NCI-H1105 (cell line): ENCODE data around the gene NTN1.

Experiments used
- DNase-seq: peaks from one replicate; lab custom pipeline; 2025; lab: John Stamatoyannopoulos, UW

NTN1 gene

GRCh38 chr17:9037736-9038135 is 16.4 kb downstream of the NTN1 start:
- no peak for DNase-seq

DNA sequence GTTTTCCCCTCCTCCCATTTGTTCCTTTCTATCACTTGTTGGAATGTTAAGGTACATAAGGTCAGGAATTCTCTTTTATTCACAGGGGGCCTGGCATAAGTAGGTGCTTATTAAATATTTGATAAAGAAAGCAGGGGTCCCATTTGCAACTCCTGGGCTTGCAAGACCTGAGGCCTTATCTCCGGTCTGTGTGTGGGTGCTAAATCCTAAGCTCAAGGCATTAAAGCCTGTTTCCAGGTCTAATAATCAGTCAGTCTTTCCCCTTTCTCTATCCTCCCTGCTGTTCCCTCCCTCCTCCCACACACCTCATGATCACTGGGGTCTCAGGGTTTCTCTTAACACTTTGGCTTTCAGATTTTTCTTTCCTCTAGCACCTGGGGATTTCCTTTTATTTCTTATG is 17.1 kb downstream of the NTN1 start:
- no peak for DNase-seq

DNA sequence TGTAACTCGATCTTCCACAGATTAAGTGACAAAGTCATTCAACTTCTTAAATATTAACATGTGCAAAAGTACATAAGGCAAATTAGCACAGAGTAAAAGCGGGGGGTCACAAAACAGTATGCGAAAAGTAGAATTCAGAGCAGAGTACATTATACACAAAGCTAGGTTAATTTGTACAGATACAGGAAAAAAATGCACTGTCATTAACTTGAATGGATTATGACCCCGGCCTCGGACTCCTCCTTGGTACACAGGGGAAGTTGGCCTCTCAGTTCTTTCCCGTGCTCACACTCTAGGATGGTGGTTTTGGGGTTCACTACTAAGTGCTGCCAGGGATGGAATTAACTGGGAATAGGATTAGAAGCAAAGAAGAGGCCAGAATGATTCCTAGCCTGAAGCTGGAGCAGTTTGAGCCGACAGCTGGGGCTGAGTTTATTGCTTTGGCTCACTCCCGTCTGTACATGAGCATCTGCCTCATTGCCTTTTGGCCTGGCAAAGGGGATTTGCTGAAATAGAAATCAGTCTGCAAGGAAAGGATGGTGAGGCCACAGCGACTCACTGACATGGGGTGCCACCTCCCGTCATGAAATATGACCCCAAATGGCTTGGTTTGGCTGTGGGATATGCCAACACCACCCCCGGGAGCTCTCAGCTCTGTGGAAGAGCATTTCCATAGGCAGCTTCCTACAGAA is 23.6 kb downstream of the NTN1 start:
- no peak for DNase-seq

DNA sequence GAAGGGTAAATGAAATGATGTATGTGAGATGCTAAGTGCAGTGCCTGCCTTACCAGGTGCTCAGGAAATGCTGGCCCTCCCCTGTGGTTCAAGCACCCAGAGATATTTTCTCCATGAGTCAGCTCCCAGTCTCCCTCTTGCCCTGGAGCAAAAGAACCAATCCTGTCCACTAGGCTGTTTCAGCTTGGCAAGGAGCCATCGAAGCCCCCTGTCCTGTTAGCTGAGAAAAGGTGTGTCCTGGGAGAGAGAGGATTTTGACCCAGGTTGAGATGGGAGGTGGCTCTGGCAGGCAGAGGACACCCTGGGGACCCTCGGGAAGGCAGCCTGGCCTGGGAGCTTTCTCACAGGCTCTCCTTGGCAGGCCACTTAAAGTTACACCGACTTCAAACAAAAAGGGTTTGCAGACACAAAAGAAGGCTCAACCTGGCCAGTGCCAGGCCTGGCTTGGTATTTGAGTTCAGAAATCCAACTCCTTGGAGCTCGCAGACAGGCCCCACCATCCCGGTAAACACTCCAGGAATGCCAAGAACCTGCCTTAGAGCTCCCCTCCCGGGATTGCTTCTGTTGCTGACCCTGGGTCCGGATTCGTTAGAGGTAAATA is 29.6 kb downstream of the NTN1 start:
- DNase-seq, result no peak

DNA sequence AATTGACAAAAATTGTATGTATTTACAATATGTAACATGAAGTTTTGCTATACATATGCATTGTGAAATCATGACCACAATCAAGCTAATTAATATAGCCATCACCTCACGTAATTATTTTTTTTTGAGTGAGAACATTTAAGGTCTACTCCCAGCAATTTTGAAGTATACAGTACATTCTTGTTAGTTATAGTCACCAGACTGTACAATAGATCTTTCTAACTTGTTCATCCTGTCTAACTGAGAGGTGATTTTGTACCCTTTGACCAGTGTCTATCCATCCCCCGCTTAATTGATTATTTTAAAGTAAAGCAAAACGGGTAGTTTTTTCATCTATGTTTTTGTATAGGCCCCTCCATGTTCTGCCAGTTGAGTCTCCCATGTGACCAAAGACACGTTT is 30.3 kb downstream of the NTN1 start:
- no peak for DNase-seq

- no peak for DNase-seq
Observed at GRCh38 chr17:9052921-9053320, 31.6 kb downstream of the NTN1 start.

GRCh38 chr17:9053406-9053805 is 32.1 kb downstream of the NTN1 start:
- DNase-seq, result no peak

- DNase-seq, result no peak
Observed at GRCh38 chr17:9054126-9054975, 33.0 kb downstream of the NTN1 start.

DNA sequence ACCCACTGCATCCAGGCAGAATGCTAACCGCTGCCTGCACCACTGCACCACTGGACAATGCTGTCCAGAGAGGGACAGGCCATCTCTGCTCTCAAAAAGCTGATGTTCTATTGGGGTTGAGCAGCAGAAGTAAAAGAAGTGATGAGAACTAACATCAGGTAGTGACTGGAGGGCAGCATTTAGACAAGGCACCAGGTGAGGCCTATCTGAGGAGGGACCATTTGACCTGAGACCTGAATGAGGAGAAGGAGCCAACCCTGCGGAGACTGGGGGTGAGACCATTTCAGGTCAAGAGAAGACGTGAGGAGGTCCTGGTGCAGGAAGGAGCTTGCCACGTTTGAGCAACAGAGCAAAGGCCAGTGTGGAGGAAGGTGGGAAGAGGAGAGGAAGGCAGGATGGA is 34.0 kb downstream of the NTN1 start:
- DNase-seq, result no peak

GRCh38 chr17:9056566-9056965 is 35.3 kb downstream of the NTN1 start:
- no peak for DNase-seq

DNA sequence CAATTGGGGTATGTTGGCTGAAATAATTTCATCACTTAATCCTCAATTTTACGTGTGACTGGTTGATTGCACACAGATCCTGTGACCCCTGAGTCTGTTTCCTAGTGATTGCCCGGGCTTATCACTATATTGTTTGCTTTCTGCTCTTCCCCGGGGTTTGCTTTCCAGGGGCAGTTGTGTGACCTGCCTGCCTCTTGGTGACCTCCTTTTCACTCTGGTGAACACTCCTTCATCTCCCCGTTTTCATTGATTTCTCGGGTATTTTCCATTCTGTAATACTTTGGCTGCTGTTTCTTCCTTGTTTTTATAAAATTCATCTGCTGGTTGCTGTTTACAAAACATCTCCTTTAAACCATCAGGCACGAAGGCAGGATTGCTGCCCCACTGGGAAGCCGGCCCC is 36.0 kb downstream of the NTN1 start:
- DNase-seq, result no peak

DNA sequence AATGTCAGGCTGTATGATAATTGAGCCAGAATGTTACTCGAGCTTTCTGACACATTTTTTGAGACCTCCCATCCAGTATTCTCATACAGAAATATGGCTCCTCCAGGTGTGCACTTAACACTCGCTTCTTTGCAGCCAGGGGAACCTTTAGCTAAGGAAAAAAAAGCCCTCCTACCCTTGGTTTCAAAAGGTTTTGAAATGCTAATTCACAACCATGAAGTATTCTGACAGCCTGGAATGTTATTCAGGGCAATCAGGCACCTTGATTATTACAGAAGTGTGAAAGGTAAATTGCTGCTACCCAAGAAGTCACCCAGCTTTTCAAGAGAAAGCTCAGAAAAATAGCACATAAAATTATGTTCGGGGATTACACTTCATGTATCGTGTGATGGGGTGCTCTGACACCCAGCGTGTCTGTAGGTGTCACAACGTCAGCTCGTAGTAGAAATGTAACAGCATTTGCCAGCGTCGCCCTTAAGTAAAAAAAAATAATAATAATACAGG is 41.1 kb downstream of the NTN1 start:
- no peak for DNase-seq

DNA sequence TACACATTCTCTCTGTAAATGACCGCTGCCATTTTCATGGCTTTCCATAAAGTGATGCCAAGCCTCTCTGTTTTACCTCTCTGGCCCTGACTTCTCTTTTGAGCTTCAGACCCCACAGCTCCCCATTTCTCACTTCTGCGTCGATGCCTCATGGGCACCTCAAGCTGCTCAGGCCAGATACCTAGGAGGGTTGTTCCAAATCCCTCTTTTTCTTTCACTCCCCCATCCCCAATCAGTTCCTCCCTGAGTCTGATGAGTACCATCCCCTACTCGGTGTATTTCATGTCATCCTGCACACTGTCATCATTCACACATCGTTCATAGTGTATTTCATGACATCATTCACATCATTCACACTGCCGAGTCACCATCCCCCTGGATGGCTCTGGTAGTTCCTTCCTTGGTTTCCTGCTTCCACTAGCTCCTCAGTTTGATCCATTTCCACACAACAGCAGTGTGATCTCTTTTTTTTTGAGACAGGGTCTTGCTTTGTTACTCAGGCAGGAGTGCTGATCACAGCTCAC is 43.1 kb downstream of the NTN1 start:
- DNase-seq, result no peak

DNA sequence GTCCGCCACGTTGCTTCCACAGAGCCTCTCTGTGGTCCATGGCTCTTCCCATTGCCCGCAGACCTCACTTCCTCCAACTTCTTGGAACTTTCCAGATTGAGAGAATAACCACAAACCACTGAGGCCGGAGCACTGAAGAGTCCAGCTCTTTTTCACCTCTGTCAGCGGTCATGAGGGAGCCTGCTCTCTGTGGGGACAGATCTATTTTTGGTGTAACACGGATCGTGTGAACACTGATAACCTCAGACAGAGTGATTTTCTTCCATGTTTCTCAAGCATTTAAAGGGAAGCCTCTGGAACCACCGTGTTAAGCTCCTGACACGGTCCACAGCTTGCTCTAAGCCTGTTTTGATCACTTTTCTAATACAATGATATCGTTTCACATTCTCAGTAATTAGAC is 49.7 kb downstream of the NTN1 start:
- no peak for DNase-seq

DNA sequence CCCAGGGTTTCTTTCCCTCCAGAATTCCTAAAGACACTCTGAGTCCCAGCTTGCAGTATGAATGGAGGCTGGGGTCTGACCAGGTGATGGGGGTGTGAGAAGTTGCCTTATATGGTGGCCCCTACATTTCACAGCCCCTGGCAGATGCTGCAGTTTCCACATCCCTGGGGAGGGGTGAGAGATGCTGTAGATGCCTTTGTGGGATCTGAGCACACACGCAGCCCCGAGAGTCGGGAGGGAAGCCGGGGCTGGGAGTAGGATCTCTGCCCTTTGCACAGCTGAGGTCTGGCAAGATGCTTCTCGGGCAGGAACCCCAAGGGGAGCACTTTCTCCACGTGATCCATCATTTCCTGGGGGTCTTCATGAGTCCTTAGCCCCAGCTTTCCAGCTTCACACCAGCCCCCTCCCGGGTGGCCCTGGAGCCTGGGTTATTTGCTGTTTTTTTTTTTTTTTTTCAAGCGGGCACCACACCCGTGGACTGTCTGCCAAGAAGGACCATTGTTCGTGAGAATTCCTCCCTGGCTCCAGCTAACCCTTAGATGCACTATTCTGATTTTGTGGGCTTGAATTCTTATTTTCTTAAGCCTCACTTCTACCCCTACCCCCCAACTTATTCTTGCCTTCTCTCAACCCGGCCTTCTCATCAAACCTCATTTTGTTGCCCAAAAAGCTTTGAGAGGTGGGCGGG is 50.6 kb downstream of the NTN1 start:
- no peak for DNase-seq

GRCh38 chr17:9072696-9073339 is 51.5 kb downstream of the NTN1 start:
- DNase-seq, result no peak

DNA sequence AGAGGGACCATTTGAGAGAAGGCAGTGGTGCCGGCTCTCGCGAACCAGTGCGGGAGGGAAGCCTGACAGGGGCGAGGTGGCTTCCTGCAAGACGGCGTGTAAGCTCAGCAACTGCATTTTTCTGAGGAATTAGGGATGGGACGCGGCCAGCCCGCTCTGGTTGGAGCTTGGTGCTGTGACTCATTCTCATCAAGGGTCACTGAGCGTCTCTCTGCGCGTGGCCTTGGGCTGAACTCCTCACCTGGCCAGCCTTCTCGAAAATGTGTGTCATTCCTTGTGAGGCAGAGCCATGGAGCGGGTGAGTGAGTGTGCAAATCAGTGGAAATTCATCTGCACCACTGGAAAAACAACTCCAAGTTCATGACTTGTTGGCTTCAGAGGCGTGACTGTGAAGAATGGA is 52.8 kb downstream of the NTN1 start:
- DNase-seq, result no peak

DNA sequence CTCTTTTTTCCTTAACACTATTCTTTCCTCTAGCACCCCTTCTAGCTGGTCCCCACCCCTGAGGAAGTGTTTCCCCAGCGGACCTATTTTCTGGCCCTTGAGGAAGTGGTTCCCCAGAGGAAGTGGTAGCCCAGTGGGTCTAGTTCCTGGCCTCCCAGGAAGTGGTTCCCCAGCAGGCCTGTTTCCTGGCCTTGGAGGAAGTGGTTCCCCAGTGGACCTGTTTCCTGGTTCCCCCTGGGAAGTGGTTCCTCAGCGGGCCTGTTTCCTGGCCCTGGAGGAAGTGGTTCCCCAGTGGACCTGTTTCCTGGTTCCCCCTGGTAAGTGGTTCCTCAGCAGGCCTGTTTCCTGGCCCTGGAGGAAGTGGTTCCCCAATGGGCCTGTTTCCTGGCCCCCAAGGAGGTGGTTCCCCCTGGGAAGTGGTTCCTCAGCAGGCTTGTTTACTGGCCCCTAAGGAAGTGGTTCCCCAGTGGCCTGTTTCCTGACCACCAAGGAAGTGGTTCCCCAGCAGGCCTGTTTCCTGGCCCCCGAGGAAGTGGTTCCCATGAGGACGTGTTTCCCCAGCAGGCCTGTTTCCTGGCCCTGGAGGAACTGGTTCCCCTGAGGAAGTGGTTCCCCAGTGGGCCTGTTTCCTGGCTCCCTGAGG is 58.3 kb downstream of the NTN1 start:
- DNase-seq, result no peak

DNA sequence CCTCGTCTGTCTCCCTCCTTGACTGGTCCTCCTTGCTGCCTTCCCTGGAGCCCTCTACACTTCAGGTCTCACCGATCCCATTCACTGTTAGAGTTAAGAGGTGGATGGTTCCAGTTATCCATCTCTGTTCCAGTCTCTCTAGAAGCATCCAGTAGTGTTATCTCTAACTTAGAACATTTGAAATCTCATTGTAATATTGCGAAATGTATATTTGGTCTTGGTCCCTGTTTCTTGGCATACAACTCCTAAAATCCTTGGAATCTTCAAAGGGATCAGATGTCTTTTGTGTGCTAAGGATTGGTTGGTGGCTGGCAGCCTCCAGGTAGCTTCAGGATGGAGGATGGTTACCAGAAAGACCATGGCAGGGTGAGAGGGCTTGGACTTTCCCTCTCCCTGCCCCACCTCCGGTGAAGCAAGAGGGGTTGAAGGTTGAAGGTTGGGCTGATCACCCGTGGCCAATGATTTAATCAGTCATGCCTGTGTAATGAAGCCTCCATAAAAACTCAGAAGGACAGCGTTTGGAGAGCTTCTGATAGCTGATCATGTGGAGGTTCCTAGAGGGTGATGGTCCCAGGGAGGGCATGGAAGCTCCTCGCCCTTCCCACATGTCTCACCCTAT is 59.1 kb downstream of the NTN1 start:
- DNase-seq, result no peak

DNA sequence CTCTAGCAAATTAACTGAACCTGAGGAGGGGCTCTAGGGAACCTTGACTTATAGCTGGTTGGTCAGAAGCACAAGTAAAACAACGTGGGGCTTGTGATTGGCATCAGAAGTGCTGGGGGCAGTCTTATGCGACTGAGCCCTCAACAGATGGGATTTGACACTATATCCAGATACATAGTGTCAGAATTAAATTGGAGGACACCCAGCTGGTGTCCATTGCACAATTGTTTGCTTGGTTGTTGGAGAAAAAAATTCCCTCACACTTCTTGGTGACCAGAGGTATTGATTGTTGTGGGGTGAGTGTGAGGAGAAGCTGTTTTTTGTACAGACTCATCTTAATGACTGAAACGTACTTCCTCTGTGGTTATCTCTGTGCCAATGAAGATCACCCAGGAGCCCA is 59.7 kb downstream of the NTN1 start:
- no peak for DNase-seq

DNA sequence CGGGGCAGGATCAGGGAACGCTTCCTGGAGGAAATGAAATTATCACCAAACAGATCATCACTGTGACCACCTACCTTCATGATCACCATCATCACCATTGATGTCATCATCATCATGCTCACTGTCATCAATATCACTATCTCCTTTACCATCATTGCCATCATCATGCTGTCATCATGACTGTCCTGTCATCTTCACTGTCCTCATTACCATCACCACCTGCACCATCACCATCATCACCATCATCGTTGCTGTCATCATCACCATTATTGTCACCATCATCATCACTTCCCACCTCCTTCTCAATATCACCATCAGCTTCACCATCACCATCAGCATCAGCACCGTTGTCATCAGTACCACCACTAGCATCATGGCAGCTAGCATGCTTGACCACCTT is 65.3 kb downstream of the NTN1 start:
- DNase-seq, result no peak
